ENCODE data around the gene ADAD2.

DNA sequence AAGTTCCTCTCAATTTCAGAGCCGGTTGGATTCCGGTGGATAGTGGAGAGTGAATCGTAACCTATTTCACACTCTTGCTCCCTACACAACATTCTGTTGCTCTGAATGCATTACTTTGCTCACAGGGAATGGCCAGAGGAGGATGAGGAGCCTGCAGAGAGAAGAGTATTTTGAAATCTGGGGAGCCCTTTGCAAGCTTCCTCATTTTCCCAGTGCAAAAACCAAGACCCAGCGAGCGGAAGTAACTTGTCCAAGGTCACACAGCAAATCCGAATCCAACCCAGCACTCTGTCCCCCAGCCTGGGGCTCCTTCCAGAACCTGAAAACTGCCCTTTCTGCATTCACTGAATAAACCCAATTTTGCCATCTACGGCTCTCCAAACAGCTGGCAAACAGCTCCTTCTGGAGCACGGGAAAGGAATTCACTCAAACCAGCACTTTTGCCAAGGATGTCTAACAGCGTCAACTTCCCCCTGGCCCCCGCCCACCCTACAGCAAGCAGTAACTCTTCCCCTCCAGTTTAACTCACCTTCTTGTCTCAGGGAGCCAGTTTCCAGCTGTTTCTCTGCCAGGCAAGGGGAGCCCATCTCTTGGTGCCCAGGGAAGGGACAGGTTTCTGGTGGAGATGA is 48.3 kb downstream of the ADAD2 start:
- TF ChIP-seq EZH2 (IDR thresholded peaks at IDR 0.05; ENCODE audit: low read depth): no peak
- TF ChIP-seq, protein P1, sequence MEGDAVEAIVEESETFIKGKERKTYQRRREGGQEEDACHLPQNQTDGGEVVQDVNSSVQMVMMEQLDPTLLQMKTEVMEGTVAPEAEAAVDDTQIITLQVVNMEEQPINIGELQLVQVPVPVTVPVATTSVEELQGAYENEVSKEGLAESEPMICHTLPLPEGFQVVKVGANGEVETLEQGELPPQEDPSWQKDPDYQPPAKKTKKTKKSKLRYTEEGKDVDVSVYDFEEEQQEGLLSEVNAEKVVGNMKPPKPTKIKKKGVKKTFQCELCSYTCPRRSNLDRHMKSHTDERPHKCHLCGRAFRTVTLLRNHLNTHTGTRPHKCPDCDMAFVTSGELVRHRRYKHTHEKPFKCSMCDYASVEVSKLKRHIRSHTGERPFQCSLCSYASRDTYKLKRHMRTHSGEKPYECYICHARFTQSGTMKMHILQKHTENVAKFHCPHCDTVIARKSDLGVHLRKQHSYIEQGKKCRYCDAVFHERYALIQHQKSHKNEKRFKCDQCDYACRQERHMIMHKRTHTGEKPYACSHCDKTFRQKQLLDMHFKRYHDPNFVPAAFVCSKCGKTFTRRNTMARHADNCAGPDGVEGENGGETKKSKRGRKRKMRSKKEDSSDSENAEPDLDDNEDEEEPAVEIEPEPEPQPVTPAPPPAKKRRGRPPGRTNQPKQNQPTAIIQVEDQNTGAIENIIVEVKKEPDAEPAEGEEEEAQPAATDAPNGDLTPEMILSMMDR (conservative IDR thresholded peaks at IDR 0.05): no peak
